ENCODE results near the gene ETS1.

Gene ETS1

GRCh38 chr11:128478305-128478704, 109.1 kb downstream of the ETS1 start:
- no peak for DNase-seq

- no peak for DNase-seq
These were observed 109.5 kb downstream of the ETS1 start for GRCh38 chr11:128477811-128478210.

- no peak for DNase-seq
These were observed 110.1 kb downstream of the ETS1 start for GRCh38 chr11:128477278-128477677.

- no peak for DNase-seq
These were observed 110.6 kb downstream of the ETS1 start for GRCh38 chr11:128476729-128477128.

- DNase-seq: no peak
These were observed 111.3 kb downstream of the ETS1 start for GRCh38 chr11:128476049-128476448.

- no peak for DNase-seq
These were observed 113.1 kb downstream of the ETS1 start for GRCh38 chr11:128474036-128474874.

GRCh38 chr11:128473636-128474035, 113.7 kb downstream of the ETS1 start:
- no peak for DNase-seq

- no peak for DNase-seq
These were observed 114.9 kb downstream of the ETS1 start for GRCh38 chr11:128472128-128473089.

GRCh38 chr11:128471138-128471661, 116.2 kb downstream of the ETS1 start:
- DNase-seq: no peak

GRCh38 chr11:128470081-128470480, 117.3 kb downstream of the ETS1 start:
- no peak for DNase-seq

- no peak for DNase-seq
These were observed 118.1 kb downstream of the ETS1 start for GRCh38 chr11:128469220-128469619.

GRCh38 chr11:128468111-128468510, 119.2 kb downstream of the ETS1 start:
- DNase-seq: no peak

- DNase-seq: no peak
These were observed 119.7 kb downstream of the ETS1 start for GRCh38 chr11:128467610-128468041.

- no peak for DNase-seq
These were observed 120.3 kb downstream of the ETS1 start for GRCh38 chr11:128467041-128467440.

- DNase-seq: no peak
These were observed 121.2 kb downstream of the ETS1 start for GRCh38 chr11:128465946-128466705.

- DNase-seq: no peak
These were observed 121.8 kb downstream of the ETS1 start for GRCh38 chr11:128465531-128465930.

GRCh38 chr11:128464878-128465450, 122.4 kb downstream of the ETS1 start:
- DNase-seq: no peak

GRCh38 chr11:128463979-128464378, 123.4 kb downstream of the ETS1 start:
- DNase-seq: no peak

- no peak for DNase-seq
These were observed 124.0 kb downstream of the ETS1 start for GRCh38 chr11:128463371-128463829.

GRCh38 chr11:128462922-128463321, 124.4 kb downstream of the ETS1 start:
- no peak for DNase-seq

GRCh38 chr11:128462189-128462588, 125.2 kb downstream of the ETS1 start:
- no peak for DNase-seq

- no peak for DNase-seq
These were observed 129.0 kb downstream of the ETS1 start for GRCh38 chr11:128458321-128458720.

Data from activated gamma-delta T cell (primary cell).